ENCODE results near the gene PLCG1.

GRCh38 chr20:41152108-41152757 is 14.9 kb downstream of the PLCG1 start:
- no peak for TF ChIP-seq CTCF (IDR thresholded peaks at IDR 0.05)
- TF ChIP-seq POLR2A (IDR thresholded peaks at IDR 0.05) = no peak
